ENCODE results near the gene ZBTB43. TPM values are rescaled to one million over a fixed set of nuclear protein-coding genes. Genes with fewer than 3 reads are reported as not detected.

Gene ZBTB43
- total RNA-seq, 1 experiment from 2014 or later = 15.4 TPM

DNA sequence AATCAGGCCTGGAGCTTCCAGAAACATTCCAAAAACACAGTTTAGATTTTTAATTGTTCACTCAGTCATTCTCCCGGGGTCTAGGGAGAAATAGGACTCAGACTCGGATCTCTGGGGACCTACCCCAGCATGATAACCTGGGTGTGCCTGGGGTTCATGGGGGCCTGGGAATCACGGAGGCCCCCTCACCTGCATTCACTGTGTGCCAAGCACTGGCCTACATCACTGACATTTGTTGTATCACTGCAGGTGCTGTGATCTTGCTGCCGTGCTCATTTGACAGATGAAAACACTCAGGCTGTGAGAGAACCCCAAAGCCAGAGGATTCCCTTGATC is 22.8 kb upstream of the ZBTB43 start:
- Histone ChIP-seq H3K4me3 (replicated peaks in 1 of 2; ENCODE audit: low read depth in 1 of 2, low read length in 2 of 2) (no peak overlapping the region), H3K27me3 (ENCODE audit: insufficient read depth, low read length) (no peaks in the 10 kb centered on the region), H3K4me2 (ENCODE audit: low read length) (peak overlapping the region; percentile 57), H3K27ac (ENCODE audit: low read depth, low read length) (no peak overlapping the region), H2AFZ (ENCODE audit: low read depth, low read length, poor library complexity, severe bottlenecking) (peak overlapping the region; percentile 79), H3K79me2 (ENCODE audit: insufficient read depth, low read length) (no peaks in the 10 kb centered on the region), H3K9me3 (ENCODE audit: control insufficient read depth in 1 of 2, insufficient read depth in 1 of 2, low read depth in 1 of 2, low read length in 2 of 2) (no peaks in the 10 kb centered on the region), H3K4me1 (ENCODE audit: control insufficient read depth in 1 of 2, insufficient read depth in 2 of 2, low read length in 2 of 2) (peaks cover 0 to 9% of the 10 kb centered on the region in 2 experiments; a peak in 2 of 4 replicates), H3K9ac (ENCODE audit: low read length) (no peak overlapping the region), H4K20me1 (ENCODE audit: insufficient read depth) (no peaks in the 10 kb centered on the region), H3K36me3 (ENCODE audit: control insufficient read depth in 1 of 2, insufficient read depth in 2 of 2, low read length in 2 of 2) (no peaks in the 10 kb centered on the region), H3K9me2 (ENCODE audit: insufficient read depth) (no peaks in the 10 kb centered on the region)
- CTCF ChIA-PET = interaction anchor here (0.6 to 9.3 kb wide), 26 partner anchors 8 to 384 kb away, joined by 3 to 340 read pairs (median 4); no protein-coding TSS in a partner anchor
- 0 out of 2 replicates have a peak, but pooled peaks have one; percentile 6 for ATAC-seq
- no peak for DNase-seq (ENCODE audit: low read depth, low spot score)
- intact Hi-C loops (cut with micrococcal nuclease) = loop anchor here (1.0 to 5.0 kb wide), 2 partner anchors 225 to 283 kb away; no protein-coding TSS in a partner anchor
- TF ChIP-seq RAD21 (IDR thresholded peaks at IDR 0.05; ENCODE audit: low read depth) = no peak
- no peak for TF ChIP-seq TCF7L2 (IDR thresholded peaks at IDR 0.05; ENCODE audit: borderline replicate concordance, extremely low read depth, insufficient read depth, insufficient read length)
- no peak for TF ChIP-seq ZFX (IDR thresholded peaks at IDR 0.05)
- TF ChIP-seq, protein P1, sequence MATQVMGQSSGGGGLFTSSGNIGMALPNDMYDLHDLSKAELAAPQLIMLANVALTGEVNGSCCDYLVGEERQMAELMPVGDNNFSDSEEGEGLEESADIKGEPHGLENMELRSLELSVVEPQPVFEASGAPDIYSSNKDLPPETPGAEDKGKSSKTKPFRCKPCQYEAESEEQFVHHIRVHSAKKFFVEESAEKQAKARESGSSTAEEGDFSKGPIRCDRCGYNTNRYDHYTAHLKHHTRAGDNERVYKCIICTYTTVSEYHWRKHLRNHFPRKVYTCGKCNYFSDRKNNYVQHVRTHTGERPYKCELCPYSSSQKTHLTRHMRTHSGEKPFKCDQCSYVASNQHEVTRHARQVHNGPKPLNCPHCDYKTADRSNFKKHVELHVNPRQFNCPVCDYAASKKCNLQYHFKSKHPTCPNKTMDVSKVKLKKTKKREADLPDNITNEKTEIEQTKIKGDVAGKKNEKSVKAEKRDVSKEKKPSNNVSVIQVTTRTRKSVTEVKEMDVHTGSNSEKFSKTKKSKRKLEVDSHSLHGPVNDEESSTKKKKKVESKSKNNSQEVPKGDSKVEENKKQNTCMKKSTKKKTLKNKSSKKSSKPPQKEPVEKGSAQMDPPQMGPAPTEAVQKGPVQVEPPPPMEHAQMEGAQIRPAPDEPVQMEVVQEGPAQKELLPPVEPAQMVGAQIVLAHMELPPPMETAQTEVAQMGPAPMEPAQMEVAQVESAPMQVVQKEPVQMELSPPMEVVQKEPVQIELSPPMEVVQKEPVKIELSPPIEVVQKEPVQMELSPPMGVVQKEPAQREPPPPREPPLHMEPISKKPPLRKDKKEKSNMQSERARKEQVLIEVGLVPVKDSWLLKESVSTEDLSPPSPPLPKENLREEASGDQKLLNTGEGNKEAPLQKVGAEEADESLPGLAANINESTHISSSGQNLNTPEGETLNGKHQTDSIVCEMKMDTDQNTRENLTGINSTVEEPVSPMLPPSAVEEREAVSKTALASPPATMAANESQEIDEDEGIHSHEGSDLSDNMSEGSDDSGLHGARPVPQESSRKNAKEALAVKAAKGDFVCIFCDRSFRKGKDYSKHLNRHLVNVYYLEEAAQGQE (IDR thresholded peaks at IDR 0.05; ENCODE audit: low read depth) = no peak
- TF ChIP-seq, protein P2, sequence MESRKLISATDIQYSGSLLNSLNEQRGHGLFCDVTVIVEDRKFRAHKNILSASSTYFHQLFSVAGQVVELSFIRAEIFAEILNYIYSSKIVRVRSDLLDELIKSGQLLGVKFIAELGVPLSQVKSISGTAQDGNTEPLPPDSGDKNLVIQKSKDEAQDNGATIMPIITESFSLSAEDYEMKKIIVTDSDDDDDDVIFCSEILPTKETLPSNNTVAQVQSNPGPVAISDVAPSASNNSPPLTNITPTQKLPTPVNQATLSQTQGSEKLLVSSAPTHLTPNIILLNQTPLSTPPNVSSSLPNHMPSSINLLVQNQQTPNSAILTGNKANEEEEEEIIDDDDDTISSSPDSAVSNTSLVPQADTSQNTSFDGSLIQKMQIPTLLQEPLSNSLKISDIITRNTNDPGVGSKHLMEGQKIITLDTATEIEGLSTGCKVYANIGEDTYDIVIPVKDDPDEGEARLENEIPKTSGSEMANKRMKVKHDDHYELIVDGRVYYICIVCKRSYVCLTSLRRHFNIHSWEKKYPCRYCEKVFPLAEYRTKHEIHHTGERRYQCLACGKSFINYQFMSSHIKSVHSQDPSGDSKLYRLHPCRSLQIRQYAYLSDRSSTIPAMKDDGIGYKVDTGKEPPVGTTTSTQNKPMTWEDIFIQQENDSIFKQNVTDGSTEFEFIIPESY (IDR thresholded peaks at IDR 0.05; ENCODE audit: extremely low read depth, insufficient replicate concordance, low read length) = no peak
- TF ChIP-seq SP1 (IDR thresholded peaks at IDR 0.05; ENCODE audit: low read depth) = no peak
- no peak for TF ChIP-seq CEBPB (IDR thresholded peaks at IDR 0.05; ENCODE audit: low read depth)
- TF ChIP-seq, protein P3, sequence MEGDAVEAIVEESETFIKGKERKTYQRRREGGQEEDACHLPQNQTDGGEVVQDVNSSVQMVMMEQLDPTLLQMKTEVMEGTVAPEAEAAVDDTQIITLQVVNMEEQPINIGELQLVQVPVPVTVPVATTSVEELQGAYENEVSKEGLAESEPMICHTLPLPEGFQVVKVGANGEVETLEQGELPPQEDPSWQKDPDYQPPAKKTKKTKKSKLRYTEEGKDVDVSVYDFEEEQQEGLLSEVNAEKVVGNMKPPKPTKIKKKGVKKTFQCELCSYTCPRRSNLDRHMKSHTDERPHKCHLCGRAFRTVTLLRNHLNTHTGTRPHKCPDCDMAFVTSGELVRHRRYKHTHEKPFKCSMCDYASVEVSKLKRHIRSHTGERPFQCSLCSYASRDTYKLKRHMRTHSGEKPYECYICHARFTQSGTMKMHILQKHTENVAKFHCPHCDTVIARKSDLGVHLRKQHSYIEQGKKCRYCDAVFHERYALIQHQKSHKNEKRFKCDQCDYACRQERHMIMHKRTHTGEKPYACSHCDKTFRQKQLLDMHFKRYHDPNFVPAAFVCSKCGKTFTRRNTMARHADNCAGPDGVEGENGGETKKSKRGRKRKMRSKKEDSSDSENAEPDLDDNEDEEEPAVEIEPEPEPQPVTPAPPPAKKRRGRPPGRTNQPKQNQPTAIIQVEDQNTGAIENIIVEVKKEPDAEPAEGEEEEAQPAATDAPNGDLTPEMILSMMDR (IDR thresholded peaks at IDR 0.05 in 2 of 3, conservative IDR thresholded peaks at IDR 0.05 in 1 of 3; ENCODE audit: borderline replicate concordance in 1 of 3, insufficient read depth in 1 of 3, low read depth in 2 of 3, low read length in 2 of 3) = no peak
- TF ChIP-seq EZH2phosphoT487 (IDR thresholded peaks at IDR 0.05; ENCODE audit: borderline replicate concordance) = no peak
- TF ChIP-seq POLR2AphosphoS5 (IDR thresholded peaks at IDR 0.05; ENCODE audit: low read depth, low read length) = no peak
- TF ChIP-seq, protein P4, sequence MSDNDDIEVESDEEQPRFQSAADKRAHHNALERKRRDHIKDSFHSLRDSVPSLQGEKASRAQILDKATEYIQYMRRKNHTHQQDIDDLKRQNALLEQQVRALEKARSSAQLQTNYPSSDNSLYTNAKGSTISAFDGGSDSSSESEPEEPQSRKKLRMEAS (IDR thresholded peaks at IDR 0.05) = no peak
- TF ChIP-seq EGR1 (IDR thresholded peaks at IDR 0.05; ENCODE audit: low read depth) = no peak
- TF ChIP-seq ZNF274 (IDR thresholded peaks at IDR 0.05; ENCODE audit: low read depth, low read length) = no peak
- no peak for TF ChIP-seq CBX3 (IDR thresholded peaks at IDR 0.05; ENCODE audit: low read depth)
- no peak for TF ChIP-seq ELF1 (IDR thresholded peaks at IDR 0.05; ENCODE audit: borderline replicate concordance, low read depth)
- no peak for TF ChIP-seq SIN3A (IDR thresholded peaks at IDR 0.05; ENCODE audit: low read depth)
- no peak for TF ChIP-seq POLR2A (IDR thresholded peaks at IDR 0.05; ENCODE audit: borderline replicate concordance, extremely low read depth, insufficient read depth, insufficient read length)
- no peak for TF ChIP-seq EZH2 (IDR thresholded peaks at IDR 0.05)
- TF ChIP-seq, protein P5, sequence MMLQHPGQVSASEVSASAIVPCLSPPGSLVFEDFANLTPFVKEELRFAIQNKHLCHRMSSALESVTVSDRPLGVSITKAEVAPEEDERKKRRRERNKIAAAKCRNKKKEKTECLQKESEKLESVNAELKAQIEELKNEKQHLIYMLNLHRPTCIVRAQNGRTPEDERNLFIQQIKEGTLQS (IDR thresholded peaks at IDR 0.05) = no peak
- RAD21 ChIA-PET (ENCODE audit: low non-redundant PET in 1 of 2, low total read pairs in 2 of 2, uncharacterized antibody in 2 of 2, unreplicated experiment in 2 of 2) = interaction anchor here (0.8 to 3.0 kb wide), 9 partner anchors 76 to 283 kb away, joined by 3 to 43 read pairs (median 3); no protein-coding TSS in a partner anchor
- POLR2A ChIA-PET = interaction anchor here (1.1 kb wide), 2 partner anchors 76 to 269 kb away, joined by 3 to 11 read pairs; no protein-coding TSS in a partner anchor
- no TSS peak for BruUV-seq (replicated peaks)

All from HCT116 (cell line).